Stomach (tissue), 9 donors: ENCODE data around the gene RHEX. TPM values are rescaled to one million over a fixed set of nuclear protein-coding genes. Genes with fewer than 3 reads are reported as not detected.
A peak's percentile ranks its signal among the peaks of the same experiment; 100 is the strongest.

Source experiments
- DNase-seq, 2 donors: peaks; one replicate each; pipeline versions ENCODE4 v3.0.0 to v3.0.0-alpha.2; 2013 to 2019
- H3K27ac ChIP-seq, 5 donors: fragments of 200-600 bp in 4 of 5; sonication (generic) in 4 of 5; one replicate each; pipeline ENCODE4 v1.5.1; 2013 to 2019; ENCODE audit warnings: mild to moderate bottlenecking in 1 of 5, moderate library complexity in 1 of 5
- H3K27me3 ChIP-seq, 3 donors: fragments of 200-600 bp; sonication (generic); one replicate each; pipeline ENCODE4 v1.5.1; 2017 to 2019; ENCODE audit warnings: mixed run types in 1 of 3
- H3K36me3 ChIP-seq, 4 donors: fragments of 200-600 bp; sonication (generic); 1 replicate in 3 of 4; 2 replicates in 1 of 4; pipeline ENCODE4 v1.5.1; 2016 to 2019
- H3K4me1 ChIP-seq, 4 donors: fragments of 200-600 bp; sonication (generic); one replicate each; pipeline ENCODE4 v1.5.1; 2016 to 2019
- H3K4me3 ChIP-seq, 4 donors: fragments of 200-600 bp; sonication (generic) in 3 of 4; one replicate each; pipeline ENCODE4 v1.5.1; 2016 to 2019; ENCODE audit warnings: mild to moderate bottlenecking in 1 of 4
- H3K9me3 ChIP-seq, 4 donors: fragments of 200-600 bp; sonication (generic); one replicate each; pipeline ENCODE4 v1.5.1; 2016 to 2019
- EP300 ChIP-seq: sonication (generic); formaldehyde crosslinking; IDR thresholded peaks from one replicate; pipeline ENCODE4 v1.6.1; 2017; ENCODE audit warnings: antibody characterized with exemption
- POLR2A ChIP-seq, 4 donors: fragments of 450-650 bp; IDR thresholded peaks; one replicate each; pipeline ENCODE4 v1.6.1; 2016; ENCODE audit warnings: antibody characterized with exemption in 4 of 4, control low read depth in 2 of 4, mild to moderate bottlenecking in 1 of 4, moderate library complexity in 1 of 4
- POLR2AphosphoS5 ChIP-seq, 3 donors: sonication (generic); formaldehyde crosslinking; IDR thresholded peaks; one replicate each; pipeline ENCODE4 v1.6.1; 2016; ENCODE audit warnings: antibody characterized with exemption in 3 of 3
- WGBS, 5 donors: extraction: QIAGEN DNeasy Blood & Tissue Kit in 3 of 5; methylation state at CpG; one replicate each; pipeline versions ENCODE4 v1.1.5 to v1.1.7; 2013 to 2018; 5-methylcytosine and 5-hydroxymethylcytosine counted together
- intact Hi-C: fragments of 100-400 bp; cut with DNase I; formaldehyde crosslinking; loops from one replicate; pipeline ENCODE4 v1.15.1; 2023; ENCODE audit warnings: low total_unique reads
- polyA plus RNA-seq, 3 donors: library from polyadenylated mRNA; stranded (reverse); fragments of 200-250 nt; gene quantifications; one replicate each; pipeline ENCODE4 v1.2.3, GENCODE V29; 2013
- total RNA-seq, 5 donors: library from RNA; depleted of rRNA; stranded (reverse); fragments of >200 nt; gene quantifications; one replicate each; pipeline versions ENCODE4 v1.1.0 to v1.2.3, GENCODE V29; 2014 to 2016
- TF ChIP-seq, protein P1 (sequence below), 7 experiments: fragments of 450-650 bp in 4 of 7; fragments of 200-600 bp in 3 of 7; sonication (generic) in 3 of 7; IDR thresholded peaks; one replicate each; pipeline ENCODE4 v1.5.1; 2016 to 2019; ENCODE audit warnings: antibody characterized with exemption in 7 of 7, control low read depth in 2 of 7, mild to moderate bottlenecking in 1 of 7
- donor health status: healthy with polysubstance abuse.
- donor health status: Bipolar disorder and iron deficiency.
- donor health status: healthy.

Gene RHEX
- total and polyA plus RNA-seq, 8 donors, result 0.83 to 10.5 (median 1.6) TPM; not detected in 2

- DNase-seq, result no peak
- WGBS, 5 donors, result 91 to 98% (median 96%) methylated on average over 4 of the region's 4 CpGs
- TF ChIP-seq EP300 (no peak), POLR2AphosphoS5 (IDR thresholded peaks at IDR 0.05) (no peak), POLR2A (IDR thresholded peaks at IDR 0.05) (no peak)
- TF ChIP-seq, protein P1, sequence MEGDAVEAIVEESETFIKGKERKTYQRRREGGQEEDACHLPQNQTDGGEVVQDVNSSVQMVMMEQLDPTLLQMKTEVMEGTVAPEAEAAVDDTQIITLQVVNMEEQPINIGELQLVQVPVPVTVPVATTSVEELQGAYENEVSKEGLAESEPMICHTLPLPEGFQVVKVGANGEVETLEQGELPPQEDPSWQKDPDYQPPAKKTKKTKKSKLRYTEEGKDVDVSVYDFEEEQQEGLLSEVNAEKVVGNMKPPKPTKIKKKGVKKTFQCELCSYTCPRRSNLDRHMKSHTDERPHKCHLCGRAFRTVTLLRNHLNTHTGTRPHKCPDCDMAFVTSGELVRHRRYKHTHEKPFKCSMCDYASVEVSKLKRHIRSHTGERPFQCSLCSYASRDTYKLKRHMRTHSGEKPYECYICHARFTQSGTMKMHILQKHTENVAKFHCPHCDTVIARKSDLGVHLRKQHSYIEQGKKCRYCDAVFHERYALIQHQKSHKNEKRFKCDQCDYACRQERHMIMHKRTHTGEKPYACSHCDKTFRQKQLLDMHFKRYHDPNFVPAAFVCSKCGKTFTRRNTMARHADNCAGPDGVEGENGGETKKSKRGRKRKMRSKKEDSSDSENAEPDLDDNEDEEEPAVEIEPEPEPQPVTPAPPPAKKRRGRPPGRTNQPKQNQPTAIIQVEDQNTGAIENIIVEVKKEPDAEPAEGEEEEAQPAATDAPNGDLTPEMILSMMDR (IDR thresholded peaks at IDR 0.05), result no peak
Measured at GRCh38 chr1:206065547-206066145, 12.7 kb downstream of the RHEX start.

DNA sequence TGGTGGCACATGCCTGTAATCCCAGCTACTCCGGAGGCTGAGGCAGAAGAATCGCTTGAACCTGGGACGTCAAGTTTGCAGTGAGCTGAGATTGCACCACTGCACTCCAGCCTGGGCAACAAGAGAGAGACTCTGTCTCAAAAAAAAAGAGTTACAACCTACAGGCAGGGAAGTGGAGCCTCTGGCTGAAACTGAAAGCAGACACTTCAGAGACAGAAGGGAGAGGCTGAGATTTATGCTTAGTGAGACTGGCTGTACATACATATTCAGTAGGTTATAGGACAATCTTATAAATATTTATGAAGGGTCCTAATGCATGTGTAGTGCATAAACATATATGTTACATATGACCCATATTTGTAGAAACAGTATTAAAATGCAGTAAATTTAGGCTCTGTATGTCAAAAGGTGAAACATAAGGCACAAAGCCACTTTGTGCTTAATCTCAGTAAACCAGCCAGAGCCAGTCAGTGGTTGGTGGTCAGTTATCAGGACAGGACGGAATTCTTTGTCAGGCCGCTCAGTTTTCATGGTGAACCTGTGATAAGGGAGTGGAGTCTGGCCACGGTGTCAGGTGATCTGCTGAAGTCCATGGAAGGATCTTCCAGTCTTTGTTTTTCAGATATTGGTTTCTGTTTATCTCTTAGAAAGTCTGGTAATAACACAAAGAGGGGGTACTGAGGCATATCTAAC is 13.7 kb downstream of the RHEX start:
- TF ChIP-seq POLR2AphosphoS5 (IDR thresholded peaks at IDR 0.05), result no peak
- TF ChIP-seq, protein P1 (IDR thresholded peaks at IDR 0.05), result no peak
- TF ChIP-seq EP300, result no peak
- TF ChIP-seq POLR2A (IDR thresholded peaks at IDR 0.05), result no peak
- H3K36me3 ChIP-seq, result no peaks in the 10 kb centered on the region
- H3K27ac ChIP-seq, result no peak overlapping the region
- peaks cover 0 to 19% (median 5%) of the 10 kb centered on the region in 4 donors for H3K4me1 ChIP-seq
- H3K27me3 ChIP-seq, result no peaks in the 10 kb centered on the region
- peak in 1 of 2 donors; percentile 50 for DNase-seq
- no peaks in the 10 kb centered on the region for H3K9me3 ChIP-seq
- no peak overlapping the region for H3K4me3 ChIP-seq
- WGBS, 5 donors, result 39 to 59% (median 43%) methylated on average over 5 to 6 of the region's 6 CpGs
- intact Hi-C loops, result no loop called here

More at GRCh38 chr1:206065547-206066145, 12.7 kb downstream of the RHEX start:
- H3K27me3 ChIP-seq, result no peaks in the 10 kb centered on the region
- intact Hi-C loops, result no loop called here
- H3K9me3 ChIP-seq, result no peaks in the 10 kb centered on the region
- H3K36me3 ChIP-seq, result no peaks in the 10 kb centered on the region
- no peak overlapping the region for H3K27ac ChIP-seq
- peaks cover 0 to 19% (median 5%) of the 10 kb centered on the region in 4 donors for H3K4me1 ChIP-seq
- no peak overlapping the region for H3K4me3 ChIP-seq

GRCh38 chr1:206067486-206068227 is 14.7 kb downstream of the RHEX start:
- H3K27me3 ChIP-seq, result no peaks in the 10 kb centered on the region
- intact Hi-C loops, result no loop called here
- peak in 1 of 2 donors; percentile 35 for DNase-seq
- H3K4me3 ChIP-seq, result no peak overlapping the region
- H3K4me1 ChIP-seq, result peaks cover 0 to 19% (median 5%) of the 10 kb centered on the region in 4 donors
- no peaks in the 10 kb centered on the region for H3K36me3 ChIP-seq
- no peaks in the 10 kb centered on the region for H3K9me3 ChIP-seq
- whole genome bisulfite sequencing, 5 donors, result 54 to 64% (median 60%) methylated on average over 8 of the region's 8 CpGs
- no peak overlapping the region for H3K27ac ChIP-seq
- TF ChIP-seq, protein P1 (IDR thresholded peaks at IDR 0.05), result no peak
- TF ChIP-seq EP300 (no peak), POLR2AphosphoS5 (IDR thresholded peaks at IDR 0.05) (no peak), POLR2A (IDR thresholded peaks at IDR 0.05) (no peak)

GRCh38 chr1:206068314-206068713 is 15.3 kb downstream of the RHEX start:
- Histone ChIP-seq H3K4me3 (no peak overlapping the region), H3K27ac (no peak overlapping the region), H3K9me3 (no peaks in the 10 kb centered on the region), H3K27me3 (no peaks in the 10 kb centered on the region), H3K4me1 (peaks cover 0 to 19% (median 5%) of the 10 kb centered on the region in 4 donors), H3K36me3 (no peaks in the 10 kb centered on the region)
- intact Hi-C loops, result no loop called here
- DNase-seq, result no peak
- 54 to 72% (median 69%) methylated on average over 1 of the region's 1 CpG for WGBS, 5 donors
- TF ChIP-seq POLR2AphosphoS5 (IDR thresholded peaks at IDR 0.05) (no peak), POLR2A (IDR thresholded peaks at IDR 0.05) (no peak), EP300 (no peak)
- TF ChIP-seq, protein P1 (IDR thresholded peaks at IDR 0.05), result no peak
